Activated CD4-positive, alpha-beta T cell treated with anti-CD3 and anti-CD28 coated beads, Interleukin-2, amount 10 ng/mL, durations not matched to agents 7 days and 5 days (primary cell): ENCODE results near the gene PUSL1. TPM values are rescaled to one million over a fixed set of nuclear protein-coding genes. Genes with fewer than 3 reads are reported as not detected.

ENCODE experiments used
- CTCF ChIA-PET: fragments of 350-600 bp; sonication (Branson Sonifier 250); formaldehyde crosslinking; loops from one replicate; lab custom pipeline; 2021; ENCODE audit warnings: antibody characterized with exemption; lab: Charles Lee
- POLR2A ChIA-PET: fragments of 350-600 bp; sonication (Branson Sonifier 250); formaldehyde crosslinking; loops from one replicate; lab custom pipeline; 2021; ENCODE audit warnings: antibody characterized with exemption; lab: Charles Lee
- DNase-seq: peaks from one replicate; pipeline ENCODE4 v3.0.0-alpha.2; 2020
- H3K27ac Mint-ChIP-seq: one replicate; pipeline ENCODE4 v1.8.0; 2021; ENCODE audit warnings: mild to moderate bottlenecking, moderate library complexity, mixed read lengths
- H3K27me3 Mint-ChIP-seq: one replicate; pipeline ENCODE4 v1.8.0; 2021; ENCODE audit warnings: mixed read lengths
- H3K36me3 Mint-ChIP-seq: one replicate; pipeline ENCODE4 v1.8.0; 2021; ENCODE audit warnings: low read depth, mixed read lengths
- H3K4me1 Mint-ChIP-seq: one replicate; pipeline ENCODE4 v1.8.0; 2021; ENCODE audit warnings: mixed read lengths
- H3K4me3 Mint-ChIP-seq: one replicate; pipeline ENCODE4 v1.8.0; 2021; ENCODE audit warnings: mild to moderate bottlenecking, moderate library complexity, mixed read lengths
- H3K9me3 Mint-ChIP-seq: one replicate; pipeline ENCODE4 v1.8.0; 2021; ENCODE audit warnings: mixed read lengths
- total RNA-seq, 2 experiments: library from RNA; stranded (reverse); gene quantifications; one replicate each; pipeline ENCODE4 v1.2.3, GENCODE V29; 2021

Gene PUSL1
- total RNA-seq, 2 experiments from 2014 or later: 18.9 to 24.4 TPM

- Mint-ChIP-seq H3K4me3 (no peak overlapping the region), H3K27ac (no peak overlapping the region), H3K4me1 (no peaks in the 10 kb centered on the region), H3K27me3 (no peaks in the 10 kb centered on the region), H3K36me3 (no peaks in the 10 kb centered on the region), H3K9me3 (no peaks in the 10 kb centered on the region)
- ChIA-PET CTCF (interaction anchor here (0.5 to 2.5 kb wide), 3 partner anchors 9 to 658 kb away, joined by 3 to 6 read pairs (median 4); partner anchors contain the start of gene UBE2J2), POLR2A (no interaction called here)
- no peak for DNase-seq
Measured at GRCh38 chr1:1282998-1283397, 25.4 kb upstream of the PUSL1 start.

GRCh38 chr1:1283821-1284220 lies 24.6 kb upstream of the PUSL1 start:
- no peaks in the 10 kb centered on the region for H3K4me1 Mint-ChIP-seq
- no peak for DNase-seq
- H3K4me3 Mint-ChIP-seq: no peak overlapping the region
- H3K27me3 Mint-ChIP-seq: no peaks in the 10 kb centered on the region
- H3K27ac Mint-ChIP-seq: no peak overlapping the region
- H3K9me3 Mint-ChIP-seq: no peaks in the 10 kb centered on the region
- H3K36me3 Mint-ChIP-seq: no peaks in the 10 kb centered on the region
- ChIA-PET POLR2A (no interaction called here), CTCF (no interaction called here)

GRCh38 chr1:1284221-1285101 lies 23.9 kb upstream of the PUSL1 start:
- ChIA-PET CTCF (interaction anchor here (1.4 kb wide), 1 partner anchor 161 kb away, joined by 3 read pairs; no protein-coding TSS in a partner anchor), POLR2A (no interaction called here)
- no peak overlapping the region for H3K4me3 Mint-ChIP-seq

GRCh38 chr1:1285102-1285571 lies 23.3 kb upstream of the PUSL1 start:
- Mint-ChIP-seq H3K36me3 (no peaks in the 10 kb centered on the region), H3K27me3 (no peaks in the 10 kb centered on the region), H3K4me3 (no peak overlapping the region), H3K27ac (no peak overlapping the region), H3K4me1 (no peaks in the 10 kb centered on the region), H3K9me3 (no peaks in the 10 kb centered on the region)
- ChIA-PET POLR2A (no interaction called here), CTCF (interaction anchor here (0.7 to 1.4 kb wide), 4 partner anchors 45 to 226 kb away, joined by 3 to 4 read pairs (median 3); no protein-coding TSS in a partner anchor)
- no peak for DNase-seq

More at GRCh38 chr1:1284221-1285101, 23.9 kb upstream of the PUSL1 start:
- Mint-ChIP-seq H3K27me3 (no peaks in the 10 kb centered on the region), H3K9me3 (no peaks in the 10 kb centered on the region), H3K27ac (no peak overlapping the region), H3K4me1 (no peaks in the 10 kb centered on the region), H3K36me3 (no peaks in the 10 kb centered on the region)
- no peak for DNase-seq

GRCh38 chr1:1285611-1286311 lies 22.6 kb upstream of the PUSL1 start:
- CTCF ChIA-PET: interaction anchor here (0.7 to 1.4 kb wide), 4 partner anchors 46 to 227 kb away, joined by 3 to 4 read pairs (median 3); no protein-coding TSS in a partner anchor
- H3K27me3 Mint-ChIP-seq: no peaks in the 10 kb centered on the region

GRCh38 chr1:1286313-1287261 lies 21.8 kb upstream of the PUSL1 start:
- no peaks in the 10 kb centered on the region for H3K36me3 Mint-ChIP-seq
- ChIA-PET POLR2A (no interaction called here), CTCF (interaction anchor here (0.6 to 1.8 kb wide), 4 partner anchors 164 to 1117 kb away, joined by 3 to 6 read pairs (median 4); no protein-coding TSS in a partner anchor)
- no peaks in the 10 kb centered on the region for H3K4me1 Mint-ChIP-seq
- DNase-seq: no peak
- no peaks in the 10 kb centered on the region for H3K9me3 Mint-ChIP-seq
- no peak overlapping the region for H3K4me3 Mint-ChIP-seq
- H3K27ac Mint-ChIP-seq: no peak overlapping the region
- no peaks in the 10 kb centered on the region for H3K27me3 Mint-ChIP-seq

More at GRCh38 chr1:1285611-1286311, 22.6 kb upstream of the PUSL1 start:
- Mint-ChIP-seq H3K9me3 (no peaks in the 10 kb centered on the region), H3K4me3 (no peak overlapping the region), H3K27ac (no peak overlapping the region), H3K4me1 (no peaks in the 10 kb centered on the region), H3K36me3 (no peaks in the 10 kb centered on the region)
- POLR2A ChIA-PET: no interaction called here
- no peak for DNase-seq

GRCh38 chr1:1287288-1288110 lies 20.9 kb upstream of the PUSL1 start:
- no peak for DNase-seq

GRCh38 chr1:1290238-1290731 lies 18.1 kb upstream of the PUSL1 start:
- Mint-ChIP-seq H3K4me1 (no peaks in the 10 kb centered on the region), H3K27ac (no peak overlapping the region), H3K36me3 (peaks cover 3% of the 10 kb centered on the region), H3K27me3 (no peaks in the 10 kb centered on the region), H3K4me3 (no peak overlapping the region), H3K9me3 (no peaks in the 10 kb centered on the region)
- CTCF ChIA-PET: interaction anchor here (1.0 to 3.2 kb wide), 9 partner anchors 11 to 260 kb away, joined by 3 to 36 read pairs (median 5); partner anchors contain the start of gene TNFRSF4
- POLR2A ChIA-PET: no interaction called here
- peak; percentile 68 for DNase-seq

More at GRCh38 chr1:1287288-1288110, 20.9 kb upstream of the PUSL1 start:
- H3K27me3 Mint-ChIP-seq: no peaks in the 10 kb centered on the region
- H3K4me3 Mint-ChIP-seq: no peak overlapping the region
- H3K27ac Mint-ChIP-seq: no peak overlapping the region
- H3K4me1 Mint-ChIP-seq: no peaks in the 10 kb centered on the region
- H3K9me3 Mint-ChIP-seq: no peaks in the 10 kb centered on the region
- ChIA-PET POLR2A (no interaction called here), CTCF (interaction anchor here (0.6 to 1.8 kb wide), 3 partner anchors 165 to 1116 kb away, joined by 3 to 6 read pairs (median 5); no protein-coding TSS in a partner anchor)
- no peaks in the 10 kb centered on the region for H3K36me3 Mint-ChIP-seq

- Mint-ChIP-seq H3K4me1 (no peaks in the 10 kb centered on the region), H3K27me3 (no peaks in the 10 kb centered on the region), H3K9me3 (no peaks in the 10 kb centered on the region), H3K36me3 (peaks cover 3% of the 10 kb centered on the region), H3K4me3 (no peak overlapping the region), H3K27ac (no peak overlapping the region)
- no peak for DNase-seq
- CTCF ChIA-PET: interaction anchor here (1.0 to 3.2 kb wide), 16 partner anchors 9 to 332 kb away, joined by 3 to 36 read pairs (median 5); partner anchors contain the start of genes ISG15, NOC2L, TNFRSF4 and UBE2J2
- POLR2A ChIA-PET: no interaction called here
Measured at GRCh38 chr1:1291023-1291528, 17.3 kb upstream of the PUSL1 start.

GRCh38 chr1:1291548-1292441 lies 16.6 kb upstream of the PUSL1 start:
- H3K4me3 Mint-ChIP-seq: no peak overlapping the region
- no peaks in the 10 kb centered on the region for H3K9me3 Mint-ChIP-seq
- H3K27ac Mint-ChIP-seq: no peak overlapping the region
- H3K27me3 Mint-ChIP-seq: no peaks in the 10 kb centered on the region
- ChIA-PET CTCF (interaction anchor here (1.1 to 3.2 kb wide), 16 partner anchors 9 to 333 kb away, joined by 3 to 36 read pairs (median 5); partner anchors contain the start of genes ISG15, NOC2L, TNFRSF4 and UBE2J2), POLR2A (interaction anchor here (0.6 kb wide), 1 partner anchor 169 kb away, joined by 3 read pairs; no protein-coding TSS in a partner anchor)
- peak; percentile 65 for DNase-seq
- H3K4me1 Mint-ChIP-seq: no peaks in the 10 kb centered on the region
- peaks cover 3% of the 10 kb centered on the region for H3K36me3 Mint-ChIP-seq
